Activated CD8-positive, alpha-beta memory T cell treated with anti-CD3 and anti-CD28 coated beads, Interleukin-2, amount 10 ng/mL, durations not matched to agents 7 days and 5 days (primary cell): ENCODE results near the gene GAPVD1. TPM values are rescaled to one million over a fixed set of nuclear protein-coding genes. Genes with fewer than 3 reads are reported as not detected.
"Not testable (repeated sequence)": the region's sequence is repeated elsewhere in the genome, so short reads cannot be mapped to it uniquely, and the experiment has no call there.

Experiments used
- ATAC-seq: fragments of 150-1000 bp; cut with Tn5 transposase; one replicate; pipeline ENCODE4 v1.10.0; 2021; ENCODE audit warnings: moderate library complexity
- CTCF ChIA-PET: fragments of 350-600 bp; sonication (Branson Sonifier 250); formaldehyde crosslinking; loops from one replicate; lab custom pipeline; 2021; ENCODE audit warnings: antibody characterized with exemption; lab: Charles Lee
- DNase-seq: peaks from one replicate; pipeline ENCODE4 v3.0.0-alpha.2; 2020
- H3K27ac Mint-ChIP-seq: one replicate; pipeline ENCODE4 v1.8.0; 2021; ENCODE audit warnings: mild to moderate bottlenecking, mixed read lengths
- H3K27me3 Mint-ChIP-seq: one replicate; pipeline ENCODE4 v1.8.0; 2021; ENCODE audit warnings: mixed read lengths
- H3K36me3 Mint-ChIP-seq: one replicate; pipeline ENCODE4 v1.8.0; 2021; ENCODE audit warnings: mild to moderate bottlenecking, mixed read lengths
- H3K4me1 Mint-ChIP-seq: one replicate; pipeline ENCODE4 v1.8.0; 2021; ENCODE audit warnings: mixed read lengths
- H3K4me3 Mint-ChIP-seq: one replicate; pipeline ENCODE4 v1.8.0; 2021; ENCODE audit warnings: mild to moderate bottlenecking, moderate library complexity, mixed read lengths
- H3K9me3 Mint-ChIP-seq: one replicate; pipeline ENCODE4 v1.8.0; 2022; ENCODE audit warnings: low read depth, mixed read lengths
- total RNA-seq, 2 experiments: library from RNA; stranded (reverse); gene quantifications; one replicate each; pipeline ENCODE4 v1.2.3, GENCODE V29; 2021

The GAPVD1 gene
- total RNA-seq: 10 to 100 TPM; 53.4 to 54.2 TPM

- CTCF ChIA-PET: interaction anchor here (0.7 to 4.6 kb wide), 9 partner anchors 9 to 275 kb away, joined by 3 to 29 read pairs (median 4); partner anchors contain the start of gene HSPA5
- DNase-seq (peak; percentile 93), ATAC-seq (peak; percentile 98)
- Mint-ChIP-seq H3K4me1 (peaks cover 39% of the 10 kb centered on the region), H3K27me3 (no peaks in the 10 kb centered on the region), H3K4me3 (peak within 1 kb of the TSS; percentile 97), H3K36me3 (peaks cover 11% of the 10 kb centered on the region), H3K9me3 (no peaks in the 10 kb centered on the region), H3K27ac (peak within 1 kb of the TSS; percentile 95)
Observed at GRCh38 chr9:125261501-125262293, at the start of gene GAPVD1. Gene GAPVD1 (plus strand): TSS chr9:125261826. CDS start chr9:125298922, 37,096 bp downstream.

- CTCF ChIA-PET: no interaction called here
- peak overlapping the region; percentile 9 for H3K27ac Mint-ChIP-seq
- H3K4me3 Mint-ChIP-seq: no peak overlapping the region
- no peaks in the 10 kb centered on the region for H3K4me1 Mint-ChIP-seq
- H3K36me3 Mint-ChIP-seq: peaks cover 15% of the 10 kb centered on the region
- DNase-seq (no peak), ATAC-seq (no peak)
- H3K27me3 Mint-ChIP-seq: no peaks in the 10 kb centered on the region
- H3K9me3 Mint-ChIP-seq: no peaks in the 10 kb centered on the region
Observed at GRCh38 chr9:125214186-125214585, 47.4 kb upstream of the GAPVD1 start.

GRCh38 chr9:125218621-125219020 lies 43.0 kb upstream of the GAPVD1 start:
- Mint-ChIP-seq H3K4me1 (no peaks in the 10 kb centered on the region), H3K27ac (no peak overlapping the region), H3K27me3 (no peaks in the 10 kb centered on the region), H3K9me3 (no peaks in the 10 kb centered on the region), H3K36me3 (peaks cover 15% of the 10 kb centered on the region), H3K4me3 (no peak overlapping the region)
- DNase-seq (no peak), ATAC-seq (no peak)
- CTCF ChIA-PET: interaction anchor here (1.3 kb wide), 1 partner anchor 37 kb away, joined by 3 read pairs; no protein-coding TSS in a partner anchor

GRCh38 chr9:125224858-125225257 lies 36.8 kb upstream of the GAPVD1 start:
- H3K9me3 Mint-ChIP-seq, H3K4me3 Mint-ChIP-seq, DNase-seq, H3K4me1 Mint-ChIP-seq, H3K27me3 Mint-ChIP-seq, H3K27ac Mint-ChIP-seq, ATAC-seq, CTCF ChIA-PET: not testable (repeated sequence)
- H3K36me3 Mint-ChIP-seq: peaks cover 16% of the 10 kb centered on the region

DNA sequence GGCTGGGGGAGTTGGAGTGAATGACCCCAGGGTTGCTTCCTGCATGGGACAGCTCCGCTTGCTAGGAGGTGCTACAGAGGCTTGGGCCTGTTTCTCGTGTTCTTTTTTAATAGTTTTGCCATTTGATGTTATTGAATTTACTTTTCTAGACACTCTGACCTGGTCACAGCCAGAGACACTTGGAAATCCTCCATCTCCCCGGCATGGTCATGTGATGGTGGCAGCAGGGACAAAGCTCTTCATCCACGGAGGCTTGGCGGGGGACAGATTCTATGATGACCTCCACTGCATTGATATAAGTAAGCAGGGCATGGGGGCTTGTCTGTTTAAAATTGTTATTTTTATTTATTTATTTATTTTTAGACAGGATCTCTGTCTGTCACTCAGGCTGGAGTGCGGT lies 33.9 kb upstream of the GAPVD1 start:
- CTCF ChIA-PET: no interaction called here
- Mint-ChIP-seq H3K4me3 (no peak overlapping the region), H3K4me1 (no peaks in the 10 kb centered on the region), H3K27me3 (no peaks in the 10 kb centered on the region), H3K27ac (no peak overlapping the region), H3K9me3 (no peaks in the 10 kb centered on the region), H3K36me3 (peaks cover 7% of the 10 kb centered on the region)
- ATAC-seq (no peak), DNase-seq (no peak)

DNA sequence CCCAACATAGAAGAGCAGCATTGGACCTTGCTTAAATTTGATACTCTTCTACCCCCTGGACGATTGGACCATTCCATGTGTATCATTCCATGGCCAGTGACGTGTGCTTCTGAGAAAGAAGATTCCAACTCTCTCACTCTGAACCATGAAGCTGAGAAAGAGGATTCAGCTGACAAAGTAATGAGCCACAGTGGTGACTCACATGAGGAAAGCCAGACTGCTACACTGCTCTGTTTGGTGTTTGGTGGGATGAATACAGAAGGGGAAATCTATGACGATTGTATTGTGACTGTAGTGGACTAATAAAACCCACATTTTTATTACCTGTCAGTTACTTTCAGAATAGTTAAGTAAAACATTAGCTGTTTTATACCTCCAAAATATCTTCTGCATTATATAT lies 27.9 kb upstream of the GAPVD1 start:
- Mint-ChIP-seq H3K27me3 (no peaks in the 10 kb centered on the region), H3K36me3 (peaks cover 36% of the 10 kb centered on the region), H3K9me3 (no peaks in the 10 kb centered on the region), H3K27ac (peak overlapping the region; percentile 39), H3K4me3 (no peak overlapping the region), H3K4me1 (peaks cover 36% of the 10 kb centered on the region)
- DNase-seq (no peak), ATAC-seq (no peak)
- CTCF ChIA-PET: no interaction called here

DNA sequence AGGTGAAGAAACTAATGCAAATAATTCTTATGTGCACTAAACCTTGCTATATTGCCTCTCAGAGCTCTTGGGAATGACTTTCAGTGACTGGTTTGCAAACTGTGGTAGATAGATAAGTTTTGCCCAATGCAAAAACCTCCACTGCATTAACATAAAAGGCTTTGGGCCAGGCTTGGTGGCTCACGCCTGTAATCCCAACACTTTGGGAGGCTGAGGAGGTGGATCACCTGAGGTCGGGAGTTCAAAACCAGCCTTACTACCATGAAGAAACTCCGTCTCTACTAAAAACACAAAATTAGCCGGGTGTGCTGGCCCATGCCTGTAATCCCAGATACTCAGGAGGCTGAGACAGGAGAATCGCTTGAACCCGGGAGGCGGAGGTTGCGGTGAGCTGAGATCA lies 27.5 kb upstream of the GAPVD1 start:
- H3K27ac Mint-ChIP-seq, ATAC-seq, H3K4me3 Mint-ChIP-seq, DNase-seq, CTCF ChIA-PET, H3K9me3 Mint-ChIP-seq, H3K27me3 Mint-ChIP-seq: not testable (repeated sequence)
- Mint-ChIP-seq H3K4me1 (peaks cover 40% of the 10 kb centered on the region), H3K36me3 (peaks cover 40% of the 10 kb centered on the region)

DNA sequence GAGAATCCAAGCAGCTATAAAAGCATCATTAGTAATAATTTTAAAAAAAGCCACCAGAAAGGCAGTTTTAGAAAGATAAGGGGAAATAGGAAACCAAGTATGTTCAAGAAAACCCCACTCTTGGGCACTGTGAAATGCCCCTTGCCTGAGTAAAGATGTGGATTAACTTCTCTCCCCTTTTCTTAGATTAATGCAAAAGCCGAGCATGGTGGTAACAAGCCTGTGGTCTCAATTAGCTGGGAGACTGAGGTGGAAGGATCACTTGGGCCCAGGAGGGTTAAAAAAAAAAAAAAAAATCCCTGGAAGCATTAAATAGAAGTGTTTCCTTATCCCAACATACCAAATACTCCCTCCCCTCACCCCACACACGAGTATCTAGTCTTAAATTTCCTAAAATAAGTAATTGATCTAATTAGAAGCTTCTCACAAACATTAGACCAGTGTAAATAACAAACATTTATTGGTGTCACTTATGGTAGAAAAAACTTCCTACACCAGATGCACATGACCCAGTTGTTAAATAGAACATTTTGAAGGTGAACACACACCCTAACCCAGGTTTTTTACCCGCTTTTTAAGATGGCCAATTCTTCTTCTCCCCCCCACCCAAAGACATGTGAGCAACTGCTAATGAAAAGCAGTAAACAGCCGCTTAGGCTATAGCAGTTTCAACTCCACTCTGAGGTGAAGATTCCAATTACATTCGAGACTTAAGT lies 25.7 kb upstream of the GAPVD1 start:
- DNase-seq (no peak), ATAC-seq (no peak)
- Mint-ChIP-seq H3K27me3 (no peaks in the 10 kb centered on the region), H3K27ac (peak overlapping the region; percentile 51), H3K36me3 (peaks cover 52% of the 10 kb centered on the region), H3K4me3 (peak overlapping the region; percentile 5), H3K9me3 (no peaks in the 10 kb centered on the region), H3K4me1 (peaks cover 45% of the 10 kb centered on the region)
- CTCF ChIA-PET: interaction anchor here (1.2 to 1.7 kb wide), 3 partner anchors 26 to 374 kb away, joined by 3 to 5 read pairs (median 5); partner anchors contain the start of genes ARPC5L, GAPVD1, RPL35 and SCAI

DNA sequence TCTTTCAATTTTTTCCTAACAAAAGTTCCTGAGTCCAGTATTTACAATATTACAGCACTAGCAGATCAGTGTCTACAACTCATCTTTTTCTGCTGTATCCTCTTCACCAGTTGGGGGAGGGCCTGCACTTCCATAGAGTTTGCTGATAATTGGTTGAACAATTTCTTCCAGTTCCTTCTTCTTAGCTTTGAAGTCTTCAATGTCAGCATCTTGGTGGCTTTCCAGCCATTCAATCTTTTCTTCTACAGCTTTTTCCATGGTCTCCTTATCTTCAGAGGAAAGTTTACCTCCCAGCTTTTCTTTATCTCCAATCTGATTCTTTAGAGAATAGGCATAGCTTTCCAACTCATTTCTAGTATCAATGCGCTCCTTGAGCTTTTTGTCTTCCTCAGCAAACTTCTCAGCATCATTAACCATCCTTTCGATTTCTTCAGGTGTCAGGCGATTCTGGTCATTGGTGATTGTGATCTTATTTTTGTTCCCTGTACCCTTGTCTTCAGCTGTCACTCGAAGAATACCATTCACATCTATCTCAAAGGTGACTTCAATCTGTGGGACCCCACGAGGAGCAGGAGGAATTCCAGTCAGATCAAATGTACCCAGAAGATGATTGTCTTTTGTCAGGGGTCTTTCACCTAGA lies 25.0 kb upstream of the GAPVD1 start:
- Mint-ChIP-seq H3K4me1 (peaks cover 45% of the 10 kb centered on the region), H3K27ac (peak overlapping the region; percentile 14), H3K36me3 (peaks cover 56% of the 10 kb centered on the region)
- DNase-seq, ATAC-seq, H3K27me3 Mint-ChIP-seq, H3K4me3 Mint-ChIP-seq, H3K9me3 Mint-ChIP-seq: not testable (repeated sequence)
- CTCF ChIA-PET: interaction anchor here (1.2 to 1.7 kb wide), 5 partner anchors 10 to 374 kb away, joined by 3 to 5 read pairs (median 3); partner anchors contain the start of genes ARPC5L, GAPVD1, RPL35 and SCAI

DNA sequence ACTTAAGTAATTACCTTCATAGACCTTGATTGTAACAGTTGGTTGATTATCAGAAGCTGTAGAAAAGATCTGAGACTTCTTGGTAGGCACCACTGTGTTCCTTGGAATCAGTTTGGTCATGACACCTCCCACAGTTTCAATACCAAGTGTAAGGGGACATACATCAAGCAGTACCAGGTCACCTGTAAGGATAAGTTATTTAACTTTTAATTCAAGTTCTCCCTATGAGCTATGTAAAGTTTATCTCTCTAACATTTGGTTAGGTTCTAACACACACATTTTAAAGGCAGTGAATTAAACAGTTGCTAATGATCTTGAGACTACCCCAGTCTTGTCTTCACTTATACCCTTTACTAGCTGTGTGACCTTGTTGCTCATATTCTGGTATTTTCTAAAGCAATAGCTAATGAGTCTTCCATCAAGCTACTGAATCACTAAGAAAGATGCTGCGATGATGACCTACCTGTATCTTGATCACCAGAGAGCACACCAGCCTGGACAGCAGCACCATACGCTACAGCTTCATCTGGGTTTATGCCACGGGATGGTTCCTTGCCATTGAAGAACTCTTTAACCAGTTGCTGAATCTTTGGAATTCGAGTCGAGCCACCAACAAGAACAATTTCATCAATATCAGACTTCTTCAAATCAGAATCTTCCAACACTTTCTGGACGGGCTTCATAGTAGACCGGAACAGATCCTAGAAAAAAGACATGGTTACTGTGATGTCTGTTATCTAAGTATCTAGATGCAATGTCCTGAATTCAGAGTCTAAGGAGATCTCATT lies 23.3 kb upstream of the GAPVD1 start:
- DNase-seq (no peak), ATAC-seq (no peak)
- Mint-ChIP-seq H3K27me3 (no peaks in the 10 kb centered on the region), H3K9me3 (no peaks in the 10 kb centered on the region), H3K4me1 (peaks cover 50% of the 10 kb centered on the region), H3K27ac (peak overlapping the region; percentile 16), H3K36me3 (peaks cover 56% of the 10 kb centered on the region), H3K4me3 (peak overlapping the region; percentile 94)
- CTCF ChIA-PET: interaction anchor here (0.7 to 1.4 kb wide), 2 partner anchors 17 to 37 kb away, joined by 3 read pairs; no protein-coding TSS in a partner anchor

DNA sequence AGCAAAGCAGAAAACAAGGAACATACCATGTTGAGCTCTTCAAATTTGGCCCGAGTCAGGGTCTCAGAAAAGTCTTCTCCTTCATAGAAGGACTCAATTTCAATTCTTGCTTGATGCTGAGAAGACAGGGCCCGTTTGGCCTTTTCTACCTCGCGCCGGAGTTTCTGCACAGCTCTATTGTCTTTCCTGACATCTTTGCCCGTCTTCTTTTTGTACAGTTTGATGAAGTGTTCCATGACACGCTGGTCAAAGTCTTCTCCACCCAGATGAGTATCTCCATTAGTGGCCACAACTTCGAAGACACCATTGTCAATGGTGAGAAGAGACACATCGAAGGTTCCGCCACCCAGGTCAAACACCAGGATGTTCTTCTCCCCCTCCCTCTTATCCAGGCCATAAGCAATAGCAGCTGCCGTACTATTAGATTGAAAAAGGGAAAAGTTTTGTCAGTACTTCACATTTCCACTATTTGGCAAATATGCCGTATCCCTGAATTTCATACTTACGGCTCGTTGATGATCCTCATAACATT lies 22.6 kb upstream of the GAPVD1 start:
- Mint-ChIP-seq H3K4me3 (peak overlapping the region; percentile 94), H3K27me3 (no peaks in the 10 kb centered on the region), H3K27ac (peak overlapping the region; percentile 16), H3K4me1 (peaks cover 51% of the 10 kb centered on the region), H3K9me3 (no peaks in the 10 kb centered on the region), H3K36me3 (peaks cover 56% of the 10 kb centered on the region)
- ATAC-seq (no peak), DNase-seq (no peak)
- CTCF ChIA-PET: no interaction called here
